Neural progenitor cell (in vitro differentiated cells): ENCODE data around the gene LMBRD1.
"Not testable (repeated sequence)": the region's sequence is repeated elsewhere in the genome, so short reads cannot be mapped to it uniquely, and the experiment has no call there.

Experiments used
- CTCF ChIP-seq: fragments of 200-600 bp; sonication (generic); IDR thresholded peaks from 2 replicates; pipeline ENCODE4 v1.5.1; 2017; ENCODE audit warnings: antibody characterized with exemption, mild to moderate bottlenecking
- EZH2 ChIP-seq: fragments of 200-600 bp; sonication (generic); IDR thresholded peaks from 2 replicates; pipeline ENCODE4 v1.6.1; 2017; ENCODE audit warnings: antibody characterized with exemption, mild to moderate bottlenecking, moderate library complexity
- EZH2phosphoT487 ChIP-seq: fragments of 200-600 bp; sonication (generic); IDR thresholded peaks from 2 replicates; pipeline ENCODE4 v1.6.1; 2017; ENCODE audit warnings: antibody characterized with exemption

- not testable (repeated sequence) for TF ChIP-seq CTCF, EZH2phosphoT487, EZH2
Observed at GRCh38 chr6:69787436-69787835, 9.4 kb downstream of the LMBRD1 start.
